ENCODE data around the gene SKI. TPM values are rescaled to one million over a fixed set of nuclear protein-coding genes. Genes with fewer than 3 reads are reported as not detected.

SKI gene
- total RNA-seq, 1 donor from 2014 or later, result 116 TPM

DNA sequence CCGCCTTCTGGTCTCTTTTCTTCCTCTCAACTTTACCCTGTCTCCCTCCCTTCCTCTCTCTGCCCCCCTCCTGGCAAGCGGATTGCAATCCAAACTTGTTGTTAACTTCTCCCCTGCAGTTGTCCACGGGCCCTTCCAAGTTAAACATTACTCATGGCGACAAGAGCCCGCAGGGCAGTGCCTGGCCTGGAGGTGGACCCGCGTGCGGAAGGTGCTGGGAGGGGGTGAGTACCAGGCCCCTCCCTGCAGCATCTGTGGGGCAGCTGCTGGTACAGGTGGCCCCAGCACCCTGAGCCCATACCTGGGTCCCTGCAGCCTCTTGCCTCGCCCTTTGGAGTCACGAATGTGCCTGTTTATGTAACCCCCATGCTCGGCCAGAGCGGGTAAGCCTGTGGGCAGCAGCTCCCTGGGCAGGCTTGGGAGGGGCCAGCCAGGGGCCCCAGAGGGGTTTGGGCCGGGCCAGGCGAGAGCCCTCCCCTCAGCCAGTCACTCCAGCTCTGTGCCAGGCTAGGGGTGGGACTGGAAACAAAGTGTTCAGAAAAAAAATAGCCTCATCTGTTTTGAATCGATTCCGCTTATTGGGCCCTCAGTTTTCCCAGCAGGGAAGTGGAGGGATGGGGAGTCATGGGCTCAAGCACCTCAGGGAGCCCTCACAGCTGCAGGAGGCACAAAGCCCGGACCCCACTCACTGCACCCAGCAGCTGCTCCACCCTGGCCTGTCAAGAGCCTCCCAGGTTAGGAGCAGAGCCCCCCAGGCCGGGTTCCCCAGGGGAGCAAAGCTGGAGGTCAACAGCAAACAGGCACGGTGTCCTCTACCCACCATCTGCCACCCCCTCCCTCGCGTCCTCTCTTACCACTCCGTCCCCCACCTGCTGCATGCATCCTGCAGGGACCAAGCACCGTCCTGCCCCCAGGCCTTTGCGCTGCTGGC is 19.5 kb upstream of the SKI start:
- TF ChIP-seq, protein P1, sequence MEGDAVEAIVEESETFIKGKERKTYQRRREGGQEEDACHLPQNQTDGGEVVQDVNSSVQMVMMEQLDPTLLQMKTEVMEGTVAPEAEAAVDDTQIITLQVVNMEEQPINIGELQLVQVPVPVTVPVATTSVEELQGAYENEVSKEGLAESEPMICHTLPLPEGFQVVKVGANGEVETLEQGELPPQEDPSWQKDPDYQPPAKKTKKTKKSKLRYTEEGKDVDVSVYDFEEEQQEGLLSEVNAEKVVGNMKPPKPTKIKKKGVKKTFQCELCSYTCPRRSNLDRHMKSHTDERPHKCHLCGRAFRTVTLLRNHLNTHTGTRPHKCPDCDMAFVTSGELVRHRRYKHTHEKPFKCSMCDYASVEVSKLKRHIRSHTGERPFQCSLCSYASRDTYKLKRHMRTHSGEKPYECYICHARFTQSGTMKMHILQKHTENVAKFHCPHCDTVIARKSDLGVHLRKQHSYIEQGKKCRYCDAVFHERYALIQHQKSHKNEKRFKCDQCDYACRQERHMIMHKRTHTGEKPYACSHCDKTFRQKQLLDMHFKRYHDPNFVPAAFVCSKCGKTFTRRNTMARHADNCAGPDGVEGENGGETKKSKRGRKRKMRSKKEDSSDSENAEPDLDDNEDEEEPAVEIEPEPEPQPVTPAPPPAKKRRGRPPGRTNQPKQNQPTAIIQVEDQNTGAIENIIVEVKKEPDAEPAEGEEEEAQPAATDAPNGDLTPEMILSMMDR (IDR thresholded peaks at IDR 0.05), result peak; percentile 68
- Mint-ChIP-seq H3K4me3 (ENCODE audit: unreplicated experiment) (no peak overlapping the region), H3K27me3 (ENCODE audit: low read depth) (no peaks in the 10 kb centered on the region), H3K9me3 (ENCODE audit: low read depth) (no peaks in the 10 kb centered on the region), H3K27ac (ENCODE audit: unreplicated experiment) (peak overlapping the region; percentile 91), H3K4me1 (ENCODE audit: low read depth) (peaks cover 53% of the 10 kb centered on the region), H3K36me3 (ENCODE audit: low read depth) (no peaks in the 10 kb centered on the region)
- DNase-seq (ENCODE audit: low spot score), result no peak

DNA sequence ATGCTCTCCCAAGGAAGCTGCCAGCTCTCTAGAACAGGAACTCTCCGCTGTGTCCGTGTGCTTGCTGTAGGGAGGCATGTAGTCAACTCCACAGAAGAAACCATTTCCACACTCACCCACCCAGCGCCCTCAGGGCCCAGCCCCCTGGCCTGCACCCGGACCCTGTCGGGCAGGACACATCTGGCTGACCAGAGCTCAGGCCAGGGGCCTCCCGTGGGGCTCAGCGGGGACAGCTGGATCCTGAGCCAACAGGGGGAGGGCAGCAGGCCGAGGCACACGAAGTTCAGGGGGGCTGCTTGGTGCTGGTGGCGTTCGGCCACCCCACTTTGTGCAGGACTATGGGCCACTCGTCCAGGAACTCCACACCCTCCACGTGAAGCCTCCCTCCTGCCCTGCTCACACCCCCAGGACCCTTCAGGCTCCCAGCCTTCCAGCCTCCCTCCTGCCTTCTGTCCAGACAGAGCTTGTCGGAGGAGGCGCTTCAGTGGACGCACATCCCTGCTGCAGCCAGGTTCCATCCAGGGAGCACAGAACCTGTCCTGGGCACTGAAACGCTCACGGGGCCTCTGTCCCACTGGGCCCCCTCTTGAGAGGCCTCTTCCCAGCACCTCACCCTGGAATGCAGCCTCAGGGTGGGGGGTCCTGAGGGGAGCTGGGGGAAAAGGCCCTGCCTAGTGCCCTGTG is 18.6 kb upstream of the SKI start:
- peaks cover 53% of the 10 kb centered on the region for H3K4me1 Mint-ChIP-seq (ENCODE audit: low read depth)
- H3K27me3 Mint-ChIP-seq (ENCODE audit: low read depth), result no peaks in the 10 kb centered on the region
- no peaks in the 10 kb centered on the region for H3K9me3 Mint-ChIP-seq (ENCODE audit: low read depth)
- no peak overlapping the region for H3K4me3 Mint-ChIP-seq (ENCODE audit: unreplicated experiment)
- DNase-seq (ENCODE audit: low spot score), result no peak
- H3K36me3 Mint-ChIP-seq (ENCODE audit: low read depth), result no peaks in the 10 kb centered on the region
- TF ChIP-seq, protein P1 (IDR thresholded peaks at IDR 0.05), result no peak
- H3K27ac Mint-ChIP-seq (ENCODE audit: unreplicated experiment), result peak overlapping the region; percentile 91

DNA sequence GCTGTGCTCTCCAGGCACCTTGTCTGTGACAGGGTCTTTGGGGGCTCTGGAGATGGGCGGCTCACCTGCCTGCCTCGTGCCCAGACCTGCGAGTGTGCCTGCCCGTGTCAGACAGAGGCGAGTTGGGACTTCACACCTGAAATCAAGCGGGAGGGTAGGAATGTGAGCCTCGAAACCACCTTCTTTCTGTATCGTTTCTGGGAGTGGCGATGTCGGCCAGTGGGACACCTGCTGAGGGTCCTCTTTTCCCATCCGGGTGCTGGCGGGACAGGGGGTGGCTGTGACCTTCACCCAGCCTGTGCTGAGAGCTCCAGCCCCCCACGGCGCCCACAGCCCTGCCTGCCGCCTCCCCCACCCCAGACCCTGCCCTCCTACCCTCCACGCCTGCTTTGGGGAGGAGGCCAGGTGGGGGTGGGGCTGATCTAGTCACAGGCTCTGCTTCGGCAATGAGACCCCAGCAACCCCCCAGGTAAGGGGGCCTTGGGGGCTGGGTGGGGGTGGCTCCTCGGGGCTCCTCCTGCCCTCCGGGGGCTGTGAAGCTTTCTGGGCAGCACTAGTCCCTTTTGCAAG is 17.9 kb upstream of the SKI start:
- Mint-ChIP-seq H3K9me3 (ENCODE audit: low read depth) (no peaks in the 10 kb centered on the region), H3K27ac (ENCODE audit: unreplicated experiment) (no peak overlapping the region), H3K36me3 (ENCODE audit: low read depth) (no peaks in the 10 kb centered on the region), H3K4me3 (ENCODE audit: unreplicated experiment) (no peak overlapping the region), H3K27me3 (ENCODE audit: low read depth) (no peaks in the 10 kb centered on the region), H3K4me1 (ENCODE audit: low read depth) (peaks cover 53% of the 10 kb centered on the region)
- no peak for DNase-seq (ENCODE audit: low spot score)
- TF ChIP-seq, protein P1 (IDR thresholded peaks at IDR 0.05), result no peak

DNA sequence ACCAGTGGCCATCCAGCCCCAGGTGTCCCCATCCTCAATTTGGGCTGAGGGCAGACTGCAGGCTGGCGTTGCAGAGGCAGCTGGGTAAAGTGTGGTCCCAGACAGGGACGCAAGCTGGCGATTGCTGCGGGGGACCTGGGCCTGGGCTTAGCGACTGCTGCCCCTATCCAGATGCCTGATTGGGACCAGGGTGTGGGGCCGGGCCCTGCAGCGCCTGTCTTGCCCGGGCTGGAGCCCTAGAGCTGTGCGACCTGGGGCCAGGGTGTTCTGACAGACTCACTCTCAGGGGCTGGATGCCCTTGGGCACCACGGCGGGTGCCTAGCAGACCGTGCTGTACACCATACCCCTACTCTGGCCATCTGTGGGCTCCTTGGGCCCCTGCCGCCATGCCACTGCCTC is 17.3 kb upstream of the SKI start:
- no peaks in the 10 kb centered on the region for H3K9me3 Mint-ChIP-seq (ENCODE audit: low read depth)
- H3K27ac Mint-ChIP-seq (ENCODE audit: unreplicated experiment), result no peak overlapping the region
- H3K36me3 Mint-ChIP-seq (ENCODE audit: low read depth), result no peaks in the 10 kb centered on the region
- DNase-seq (ENCODE audit: low spot score), result no peak
- H3K4me1 Mint-ChIP-seq (ENCODE audit: low read depth), result peaks cover 53% of the 10 kb centered on the region
- TF ChIP-seq, protein P1 (IDR thresholded peaks at IDR 0.05), result no peak
- H3K4me3 Mint-ChIP-seq (ENCODE audit: unreplicated experiment), result no peak overlapping the region
- H3K27me3 Mint-ChIP-seq (ENCODE audit: low read depth), result no peaks in the 10 kb centered on the region

DNA sequence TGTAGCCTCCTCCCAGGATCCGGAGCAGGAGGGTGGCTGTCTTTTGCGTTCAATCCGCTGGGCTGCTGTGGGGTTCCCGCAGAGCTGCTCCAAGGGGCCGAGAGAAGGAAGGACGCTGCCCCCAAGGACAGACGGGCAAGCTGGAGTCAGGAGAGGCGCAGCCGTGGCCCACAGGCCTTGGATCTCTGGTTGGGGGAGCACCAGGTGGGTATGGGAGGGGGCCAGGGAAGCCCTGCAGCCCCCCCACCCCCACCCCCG is 15.9 kb upstream of the SKI start:
- no peaks in the 10 kb centered on the region for H3K9me3 Mint-ChIP-seq (ENCODE audit: low read depth)
- no peak for DNase-seq (ENCODE audit: low spot score)
- peaks cover 43% of the 10 kb centered on the region for H3K4me1 Mint-ChIP-seq (ENCODE audit: low read depth)
- peak overlapping the region; percentile 94 for H3K27ac Mint-ChIP-seq (ENCODE audit: unreplicated experiment)
- TF ChIP-seq, protein P1 (IDR thresholded peaks at IDR 0.05), result no peak
- no peaks in the 10 kb centered on the region for H3K36me3 Mint-ChIP-seq (ENCODE audit: low read depth)
- no peaks in the 10 kb centered on the region for H3K27me3 Mint-ChIP-seq (ENCODE audit: low read depth)
- H3K4me3 Mint-ChIP-seq (ENCODE audit: unreplicated experiment), result no peak overlapping the region
